Ectodermal cell (in vitro differentiated cells): ENCODE measurements around the gene APCDD1L.
A peak's percentile ranks its signal among the peaks of the same experiment; 100 is the strongest.

Experiments used
- H3K27ac ChIP-seq: 2 replicates; pipeline ENCODE4 v1.7.0; 2013; ENCODE audit warnings: mild to moderate bottlenecking, low read depth, low read length; ENCODE audit not compliant: insufficient read depth, poor library complexity, severe bottlenecking
- H3K27me3 ChIP-seq: 2 replicates; pipeline ENCODE4 v1.7.0; 2013; ENCODE audit warnings: mild to moderate bottlenecking, low read length; ENCODE audit not compliant: insufficient read depth, control insufficient read depth, poor library complexity, severe bottlenecking
- H3K36me3 ChIP-seq: one replicate; pipeline ENCODE4 v1.7.0; 2013; ENCODE audit warnings: low read length; ENCODE audit not compliant: control insufficient read depth, insufficient read depth
- H3K4me1 ChIP-seq: one replicate; pipeline ENCODE4 v1.7.0; 2013; ENCODE audit warnings: low read length; ENCODE audit not compliant: control insufficient read depth, insufficient read depth
- H3K4me3 ChIP-seq: 2 replicates; pipeline ENCODE4 v1.7.0; 2013; ENCODE audit warnings: low read depth, low read length, control low read depth; ENCODE audit not compliant: insufficient read depth
- H3K9me3 ChIP-seq: 2 replicates; pipeline ENCODE4 v1.7.0; 2013; ENCODE audit warnings: mild to moderate bottlenecking, low read length, moderate library complexity; ENCODE audit not compliant: control insufficient read depth
- WGBS, 2 experiments: methylation state at CpG; one replicate each; pipeline ENCODE4 v1.1.7; 2013; ENCODE audit warnings: missing lambda C conversion rate in 2 of 2; 5-methylcytosine and 5-hydroxymethylcytosine counted together

APCDD1L gene

DNA sequence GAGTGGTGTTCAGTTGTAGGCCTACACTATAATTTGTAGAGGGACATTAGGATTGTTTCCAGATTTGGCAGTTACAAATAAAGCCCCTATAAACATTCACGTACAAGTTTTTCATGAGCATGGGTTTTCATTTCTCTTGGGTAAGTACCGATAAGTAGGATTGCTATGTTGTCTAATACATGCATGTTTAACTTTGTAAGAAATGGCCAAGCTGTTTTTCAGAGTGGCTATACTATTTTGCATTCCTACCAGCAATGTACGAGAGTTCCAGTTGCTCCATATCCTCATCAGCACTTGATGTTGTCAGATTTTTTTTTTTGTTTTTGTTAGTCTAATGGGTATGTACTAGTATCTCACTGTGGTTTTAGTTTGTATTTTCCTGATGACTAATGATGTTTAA, 11.2 kb upstream of the APCDD1L start:
- H3K9me3 ChIP-seq, result peaks cover 2% of the 10 kb centered on the region
- H3K4me1 ChIP-seq, result peaks cover 10% of the 10 kb centered on the region
- H3K4me3 ChIP-seq, result no peak overlapping the region
- no peaks in the 10 kb centered on the region for H3K36me3 ChIP-seq
- no peaks in the 10 kb centered on the region for H3K27me3 ChIP-seq
- WGBS, 2 experiments, result 75 to 85% methylated on average over 3 of the region's 3 CpGs
- no peak overlapping the region for H3K27ac ChIP-seq

DNA sequence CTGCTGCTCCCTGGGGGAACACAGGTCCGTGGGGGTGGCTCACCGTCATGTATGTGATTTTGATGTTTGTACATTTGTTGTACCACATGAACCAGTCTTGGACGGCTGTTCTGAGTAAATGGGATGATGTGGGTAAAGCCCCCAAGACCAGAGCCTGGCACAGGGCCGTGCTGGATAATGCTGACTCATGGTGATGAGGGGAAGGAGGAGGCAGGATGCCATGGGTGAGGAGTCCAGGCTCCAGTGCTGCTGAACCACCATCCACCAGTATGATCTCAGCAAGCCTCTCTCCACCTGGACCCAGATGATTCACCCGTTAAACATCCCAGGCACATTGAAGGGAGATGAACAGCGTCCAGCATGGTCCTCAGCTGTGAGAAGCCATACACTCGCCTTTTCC, 9.6 kb upstream of the APCDD1L start:
- H3K4me1 ChIP-seq, result peaks cover 10% of the 10 kb centered on the region
- no peaks in the 10 kb centered on the region for H3K36me3 ChIP-seq
- 89 to 91% methylated on average over 7 of the region's 7 CpGs for WGBS, 2 experiments
- no peak overlapping the region for H3K27ac ChIP-seq
- H3K4me3 ChIP-seq, result no peak overlapping the region
- H3K27me3 ChIP-seq, result no peaks in the 10 kb centered on the region
- H3K9me3 ChIP-seq, result peaks cover 2% of the 10 kb centered on the region

DNA sequence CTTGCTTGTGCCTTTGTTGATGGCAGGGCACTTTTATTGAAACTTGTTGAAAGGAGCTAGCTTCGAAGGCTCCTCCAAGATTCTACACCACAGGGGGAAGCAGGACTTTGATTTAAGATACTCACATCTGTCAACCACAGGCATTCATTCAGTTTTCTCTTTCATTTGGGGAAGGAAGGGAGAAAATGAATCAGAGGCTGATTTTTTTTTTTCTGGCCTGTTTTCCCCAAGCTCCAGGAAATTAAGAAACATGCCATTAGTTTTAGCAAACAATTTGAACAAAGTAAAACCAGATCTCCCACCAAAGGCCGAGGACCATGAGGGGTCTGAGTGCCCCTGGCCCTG, 8.7 kb upstream of the APCDD1L start:
- Histone ChIP-seq H3K36me3 (no peaks in the 10 kb centered on the region), H3K4me3 (no peak overlapping the region), H3K4me1 (peaks cover 10% of the 10 kb centered on the region), H3K27ac (peak overlapping the region; percentile 19), H3K9me3 (peaks cover 2% of the 10 kb centered on the region), H3K27me3 (no peaks in the 10 kb centered on the region)
- 44 to 55% methylated on average over 2 of the region's 2 CpGs for WGBS, 2 experiments

DNA sequence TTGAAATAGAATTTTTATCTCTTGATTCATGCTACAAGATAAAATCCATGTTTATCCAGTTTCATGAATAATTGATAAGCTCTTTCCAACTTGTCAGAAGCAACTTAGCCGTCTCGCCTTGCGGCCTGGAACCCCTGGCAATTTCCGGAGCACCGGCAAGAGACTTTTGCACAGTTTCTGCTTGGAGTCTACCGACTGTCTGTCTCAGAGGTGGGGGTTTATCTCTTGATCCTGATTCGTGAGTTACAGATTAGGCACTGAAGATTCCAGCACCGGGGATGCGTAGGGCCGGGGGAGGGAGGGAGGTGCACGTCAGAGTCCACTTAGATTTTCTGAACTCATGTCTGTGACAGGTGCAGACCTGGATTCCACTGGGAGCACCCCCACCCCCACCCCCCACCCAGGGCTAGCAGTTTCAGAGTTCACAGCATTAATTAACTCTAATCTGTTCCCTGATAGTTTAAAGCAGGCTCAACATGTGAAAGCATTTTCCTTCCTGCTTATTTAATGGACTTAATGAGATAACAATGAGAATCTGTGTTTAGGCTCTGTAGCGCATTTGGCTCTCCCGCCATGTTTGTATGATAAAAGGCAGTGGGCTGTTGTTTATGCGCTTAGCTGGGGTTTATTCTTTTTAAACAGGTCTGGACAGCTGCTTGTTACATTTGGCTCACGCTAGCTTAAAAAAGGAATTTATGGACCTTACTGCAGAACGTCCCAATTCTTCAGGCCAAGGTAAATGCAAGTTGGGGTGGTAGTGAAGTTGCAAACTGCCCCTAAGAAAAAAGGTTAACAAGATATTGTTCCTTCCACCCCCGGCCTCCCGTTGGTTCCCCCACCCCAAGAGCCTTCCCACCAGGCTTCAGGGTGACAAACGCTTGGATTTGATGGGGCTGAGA, 8.1 kb upstream of the APCDD1L start:
- peaks cover 10% of the 10 kb centered on the region for H3K4me1 ChIP-seq
- H3K27me3 ChIP-seq, result no peaks in the 10 kb centered on the region
- H3K36me3 ChIP-seq, result no peaks in the 10 kb centered on the region
- peak overlapping the region; percentile 19 for H3K27ac ChIP-seq
- no peak overlapping the region for H3K4me3 ChIP-seq
- H3K9me3 ChIP-seq, result peaks cover 2% of the 10 kb centered on the region
- WGBS, 2 experiments, result 70 to 74% methylated on average over 19 of the region's 19 CpGs

DNA sequence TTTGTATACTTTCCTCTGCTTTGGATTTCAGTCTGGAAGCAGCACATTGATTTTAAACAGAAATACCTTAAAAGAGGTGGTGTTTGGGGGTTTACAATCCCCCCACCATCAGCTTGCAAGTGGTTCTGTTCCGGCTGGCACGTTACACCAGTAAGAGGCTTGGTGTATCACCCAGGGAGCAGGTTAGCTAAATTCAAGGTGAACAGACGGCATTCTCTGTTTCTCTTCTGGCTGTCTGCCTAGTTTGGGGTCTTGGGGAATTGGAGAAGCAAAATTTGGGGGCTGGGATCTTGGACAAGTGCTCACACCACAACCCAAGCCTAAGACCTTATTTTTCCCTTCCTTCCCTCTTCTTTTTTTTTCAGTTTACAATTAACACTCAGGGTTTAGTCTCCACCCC, 7.5 kb upstream of the APCDD1L start:
- no peaks in the 10 kb centered on the region for H3K36me3 ChIP-seq
- peaks cover 10% of the 10 kb centered on the region for H3K4me1 ChIP-seq
- H3K9me3 ChIP-seq, result peaks cover 1% of the 10 kb centered on the region
- H3K27ac ChIP-seq, result no peak overlapping the region
- WGBS, 2 experiments, result 92 to 94% methylated on average over 3 of the region's 3 CpGs
- H3K4me3 ChIP-seq, result no peak overlapping the region
- no peaks in the 10 kb centered on the region for H3K27me3 ChIP-seq

DNA sequence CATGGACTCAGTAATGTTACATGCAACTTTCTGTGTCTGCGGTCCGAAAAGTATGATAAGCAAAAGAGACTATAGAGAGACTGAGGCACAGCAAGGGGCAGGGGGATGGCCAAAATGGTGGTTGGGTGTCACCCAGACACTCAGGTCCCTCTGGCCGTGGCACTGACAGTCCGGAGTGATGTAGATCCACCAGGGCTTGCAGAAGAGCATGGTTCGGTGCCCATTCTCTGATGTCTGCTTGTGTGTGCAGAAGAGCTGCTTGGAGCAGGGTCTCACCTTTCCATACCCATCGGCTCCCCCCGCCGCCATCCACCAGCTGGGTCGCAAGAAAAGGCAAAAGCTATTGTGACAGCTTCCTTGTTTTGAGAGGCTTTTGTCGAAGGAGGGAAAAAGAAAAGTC, 6.6 kb upstream of the APCDD1L start:
- peaks cover 10% of the 10 kb centered on the region for H3K4me1 ChIP-seq
- peaks cover 6% of the 10 kb centered on the region for H3K27me3 ChIP-seq
- no peak overlapping the region for H3K27ac ChIP-seq
- 92 to 94% methylated on average over 10 of the region's 10 CpGs for WGBS, 2 experiments
- no peaks in the 10 kb centered on the region for H3K9me3 ChIP-seq
- no peaks in the 10 kb centered on the region for H3K36me3 ChIP-seq
- H3K4me3 ChIP-seq, result no peak overlapping the region

DNA sequence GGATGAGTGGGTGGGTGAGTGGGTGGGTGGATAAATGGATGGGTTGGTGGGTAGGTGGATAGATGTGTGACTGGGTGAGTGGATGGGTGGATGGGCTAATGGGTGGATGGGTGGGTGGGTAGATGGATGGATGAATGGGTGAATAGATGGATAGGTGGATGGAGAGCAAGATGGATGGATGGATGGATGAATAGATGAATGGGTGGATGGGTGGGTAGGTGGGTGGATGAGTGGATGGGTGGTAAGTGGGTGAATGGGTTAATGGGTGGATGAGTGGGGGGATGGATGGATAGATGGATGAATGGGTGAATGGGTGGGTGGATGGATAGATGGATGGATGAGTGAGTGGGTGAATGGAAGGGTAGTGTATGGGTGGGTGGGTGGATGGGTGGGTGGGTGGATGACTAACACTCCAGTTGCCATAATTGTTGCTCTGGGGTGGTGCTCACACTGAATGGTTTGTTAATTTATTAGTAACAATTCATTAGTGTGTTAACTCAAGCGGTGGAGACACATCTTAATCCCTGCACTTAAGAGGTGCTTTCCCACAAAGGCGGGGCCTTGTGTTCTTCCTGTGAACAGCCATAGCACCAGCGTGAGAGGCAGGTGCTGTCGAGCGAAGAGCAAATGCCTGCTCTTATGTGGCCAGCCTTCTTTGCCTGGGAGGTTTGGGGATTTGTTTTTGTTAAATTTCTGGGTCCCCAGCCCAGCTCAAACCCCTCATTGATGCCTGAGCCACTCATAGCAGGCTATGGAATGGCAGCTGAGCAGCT, 4.9 kb upstream of the APCDD1L start:
- Histone ChIP-seq H3K4me3 (no peak overlapping the region), H3K9me3 (no peaks in the 10 kb centered on the region)
- 92 to 93% methylated on average over 5 of the region's 5 CpGs for WGBS, 2 experiments

DNA sequence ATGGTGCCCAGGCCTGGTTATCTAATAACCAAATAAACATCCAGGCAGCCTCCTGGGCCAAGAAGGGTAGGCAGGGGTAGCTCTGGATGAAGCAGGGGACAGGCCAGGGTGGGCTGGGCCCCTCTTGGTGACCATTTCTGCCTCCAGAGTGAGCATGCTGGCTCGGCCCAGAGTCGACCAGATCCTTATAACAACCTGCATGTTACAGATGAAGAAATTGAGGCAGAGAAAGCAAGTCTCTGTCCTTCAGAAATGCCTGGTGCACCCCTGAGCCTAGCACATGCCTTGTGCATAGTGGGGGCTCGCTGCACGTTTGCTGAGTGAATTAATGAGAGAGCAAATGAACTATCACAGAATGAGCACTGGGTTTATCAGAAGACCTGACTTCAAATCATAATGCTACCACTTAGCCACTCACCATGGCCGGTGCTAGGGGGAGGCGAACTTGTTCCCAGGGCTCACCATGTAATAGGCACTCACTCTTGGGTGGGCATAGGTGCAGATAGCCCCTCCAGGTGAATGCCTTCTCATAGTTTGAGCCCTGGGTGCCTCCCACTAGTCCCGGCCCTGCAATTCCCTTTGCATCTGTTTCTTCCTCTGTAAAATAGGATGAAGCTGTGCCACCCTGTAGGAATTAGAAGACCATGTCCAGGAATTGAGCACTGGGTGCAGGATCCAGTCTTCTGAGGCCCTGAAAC, 3.8 kb upstream of the APCDD1L start:
- no peak overlapping the region for H3K27ac ChIP-seq
- H3K4me3 ChIP-seq, result no peak overlapping the region
- H3K27me3 ChIP-seq, result peaks cover 33% of the 10 kb centered on the region
- H3K9me3 ChIP-seq, result no peaks in the 10 kb centered on the region
- H3K36me3 ChIP-seq, result no peaks in the 10 kb centered on the region
- peaks cover 22% of the 10 kb centered on the region for H3K4me1 ChIP-seq
- 91 to 93% methylated on average over 7 of the region's 7 CpGs for WGBS, 2 experiments

More for the DNA sequence above, 4.9 kb upstream of the APCDD1L start:
- H3K36me3 ChIP-seq, result no peaks in the 10 kb centered on the region
- H3K4me1 ChIP-seq, result peaks cover 16% of the 10 kb centered on the region
- H3K27ac ChIP-seq, result no peak overlapping the region
- H3K27me3 ChIP-seq, result peaks cover 22% of the 10 kb centered on the region

DNA sequence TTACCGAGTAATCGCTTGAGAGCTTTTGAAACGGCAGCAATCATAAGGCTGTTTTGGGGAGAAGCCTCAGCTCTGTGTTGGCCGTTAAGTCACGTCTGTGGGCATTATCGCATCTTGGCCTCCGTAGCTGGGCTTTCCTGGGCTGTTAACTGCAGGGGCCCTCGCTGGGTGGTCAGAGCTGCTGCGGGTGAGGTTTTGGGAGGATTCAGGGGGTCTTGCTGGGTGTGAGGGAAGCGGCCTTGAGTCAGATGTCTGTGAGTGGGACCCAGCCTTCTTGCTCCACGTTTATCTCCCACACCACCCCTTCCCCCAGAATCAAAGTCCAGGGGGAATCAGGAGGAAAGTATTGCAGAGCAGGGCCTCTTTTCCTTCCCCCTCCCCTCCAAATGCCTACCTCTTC, 3.2 kb upstream of the APCDD1L start:
- peaks cover 39% of the 10 kb centered on the region for H3K27me3 ChIP-seq
- H3K4me1 ChIP-seq, result peaks cover 17% of the 10 kb centered on the region
- H3K4me3 ChIP-seq, result no peak overlapping the region
- H3K36me3 ChIP-seq, result no peaks in the 10 kb centered on the region
- H3K27ac ChIP-seq, result no peak overlapping the region
- WGBS, 2 experiments, result 83 to 85% methylated on average over 9 to 11 of the region's 11 CpGs
- H3K9me3 ChIP-seq, result no peaks in the 10 kb centered on the region
